Measurements from ENCODE around the gene ANO7.

Gene ANO7

GRCh38 chr2:241157841-241158545 is 30.5 kb upstream of the ANO7 start:
- Histone ChIP-seq H3K4me1 (ENCODE audit: control extremely low read depth in 1 of 4, control insufficient read depth in 4 of 4, insufficient read depth in 4 of 4, low read length in 3 of 4) (peaks cover 4 to 14% (median 9%) of the 10 kb centered on the region in 4 experiments), H3K4me3 (ENCODE audit: control insufficient read depth in 1 of 7, extremely low read depth in 1 of 7, insufficient read depth in 4 of 7, low read depth in 2 of 7, low read length in 6 of 7) (no peak overlapping the region), H3K27me3 (replicated peaks in 2 of 5; ENCODE audit: control insufficient read depth in 4 of 5, insufficient read depth in 5 of 5, low read length in 4 of 5) (no peaks in the 10 kb centered on the region), H3K9me3 (ENCODE audit: control extremely low read depth in 1 of 5, control insufficient read depth in 4 of 5, insufficient read depth in 2 of 5, low read depth in 1 of 5, low read length in 4 of 5) (no peaks in the 10 kb centered on the region), H3K27ac (ENCODE audit: insufficient read depth in 1 of 2, low read depth in 1 of 2, low read length in 2 of 2, poor library complexity in 1 of 2, severe bottlenecking in 2 of 2) (no peak overlapping the region), H3K36me3 (ENCODE audit: control insufficient read depth in 4 of 4, insufficient read depth in 4 of 4, low read length in 3 of 4) (peaks cover 11 to 54% (median 37%) of the 10 kb centered on the region in 4 experiments)
- ChIA-PET CTCF (interaction anchor here (0.5 to 1.3 kb wide), 2 partner anchors 22 to 80 kb away, joined by 3 read pairs; no protein-coding TSS in a partner anchor), POLR2A (no interaction called here)
- DNase-seq, result no peak
- WGBS (ENCODE audit: insufficient coverage), result 99% methylated on average over 7 of the region's 9 CpGs

- Histone ChIP-seq H3K27ac (ENCODE audit: insufficient read depth in 1 of 2, low read depth in 1 of 2, low read length in 2 of 2, poor library complexity in 1 of 2, severe bottlenecking in 2 of 2) (no peak overlapping the region), H3K9me3 (ENCODE audit: control extremely low read depth in 1 of 5, control insufficient read depth in 4 of 5, insufficient read depth in 2 of 5, low read depth in 1 of 5, low read length in 4 of 5) (no peaks in the 10 kb centered on the region), H3K27me3 (replicated peaks in 2 of 5; ENCODE audit: control insufficient read depth in 4 of 5, insufficient read depth in 5 of 5, low read length in 4 of 5) (no peaks in the 10 kb centered on the region), H3K4me3 (ENCODE audit: control insufficient read depth in 1 of 7, extremely low read depth in 1 of 7, insufficient read depth in 4 of 7, low read depth in 2 of 7, low read length in 6 of 7) (no peak overlapping the region), H3K36me3 (ENCODE audit: control insufficient read depth in 4 of 4, insufficient read depth in 4 of 4, low read length in 3 of 4) (peaks cover 11 to 55% (median 40%) of the 10 kb centered on the region in 4 experiments), H3K4me1 (ENCODE audit: control extremely low read depth in 1 of 4, control insufficient read depth in 4 of 4, insufficient read depth in 4 of 4, low read length in 3 of 4) (peaks cover 4 to 14% (median 9%) of the 10 kb centered on the region in 4 experiments)
- POLR2A ChIA-PET, result no interaction called here
- CTCF ChIA-PET, result no interaction called here
- no peak for DNase-seq
- 90% methylated on average over 8 of the region's 8 CpGs for WGBS (ENCODE audit: insufficient coverage)
These were observed 30.0 kb upstream of the ANO7 start for GRCh38 chr2:241158546-241158900.

GRCh38 chr2:241159116-241159515 is 29.4 kb upstream of the ANO7 start:
- Histone ChIP-seq H3K27me3 (replicated peaks in 2 of 5; ENCODE audit: control insufficient read depth in 4 of 5, insufficient read depth in 5 of 5, low read length in 4 of 5) (no peaks in the 10 kb centered on the region), H3K27ac (ENCODE audit: insufficient read depth in 1 of 2, low read depth in 1 of 2, low read length in 2 of 2, poor library complexity in 1 of 2, severe bottlenecking in 2 of 2) (no peak overlapping the region), H3K9me3 (ENCODE audit: control extremely low read depth in 1 of 5, control insufficient read depth in 4 of 5, insufficient read depth in 2 of 5, low read depth in 1 of 5, low read length in 4 of 5) (no peaks in the 10 kb centered on the region), H3K36me3 (ENCODE audit: control insufficient read depth in 4 of 4, insufficient read depth in 4 of 4, low read length in 3 of 4) (peaks cover 12 to 58% (median 45%) of the 10 kb centered on the region in 4 experiments), H3K4me3 (ENCODE audit: control insufficient read depth in 1 of 7, extremely low read depth in 1 of 7, insufficient read depth in 4 of 7, low read depth in 2 of 7, low read length in 6 of 7) (no peak overlapping the region), H3K4me1 (ENCODE audit: control extremely low read depth in 1 of 4, control insufficient read depth in 4 of 4, insufficient read depth in 4 of 4, low read length in 3 of 4) (peaks cover 4 to 14% (median 9%) of the 10 kb centered on the region in 4 experiments)
- POLR2A ChIA-PET, result no interaction called here
- 100% methylated on average over 4 of the region's 5 CpGs for WGBS (ENCODE audit: insufficient coverage)
- no peak for DNase-seq
- CTCF ChIA-PET, result no interaction called here

- POLR2A ChIA-PET, result no interaction called here
- Histone ChIP-seq H3K9me3 (ENCODE audit: control extremely low read depth in 1 of 5, control insufficient read depth in 4 of 5, insufficient read depth in 2 of 5, low read depth in 1 of 5, low read length in 4 of 5) (no peaks in the 10 kb centered on the region), H3K36me3 (ENCODE audit: control insufficient read depth in 4 of 4, insufficient read depth in 4 of 4, low read length in 3 of 4) (peaks cover 14 to 61% (median 46%) of the 10 kb centered on the region in 4 experiments), H3K27me3 (replicated peaks in 2 of 5; ENCODE audit: control insufficient read depth in 4 of 5, insufficient read depth in 5 of 5, low read length in 4 of 5) (no peaks in the 10 kb centered on the region), H3K4me1 (ENCODE audit: control extremely low read depth in 1 of 4, control insufficient read depth in 4 of 4, insufficient read depth in 4 of 4, low read length in 3 of 4) (peaks cover 4 to 14% (median 9%) of the 10 kb centered on the region in 4 experiments), H3K27ac (ENCODE audit: insufficient read depth in 1 of 2, low read depth in 1 of 2, low read length in 2 of 2, poor library complexity in 1 of 2, severe bottlenecking in 2 of 2) (no peak overlapping the region), H3K4me3 (ENCODE audit: control insufficient read depth in 1 of 7, extremely low read depth in 1 of 7, insufficient read depth in 4 of 7, low read depth in 2 of 7, low read length in 6 of 7) (no peak overlapping the region)
- DNase-seq, result no peak
- CTCF ChIA-PET, result no interaction called here
- 92% methylated on average over 7 of the region's 7 CpGs for WGBS (ENCODE audit: insufficient coverage)
These were observed 28.2 kb upstream of the ANO7 start for GRCh38 chr2:241160318-241160717.

- no peaks in the 10 kb centered on the region for H3K9me3 ChIP-seq (ENCODE audit: control extremely low read depth in 1 of 5, control insufficient read depth in 4 of 5, insufficient read depth in 2 of 5, low read depth in 1 of 5, low read length in 4 of 5)
- peaks cover 4 to 9% (median 8%) of the 10 kb centered on the region in 4 experiments for H3K4me1 ChIP-seq (ENCODE audit: control extremely low read depth in 1 of 4, control insufficient read depth in 4 of 4, insufficient read depth in 4 of 4, low read length in 3 of 4)
- 83% methylated on average over 9 of the region's 9 CpGs for WGBS (ENCODE audit: insufficient coverage)
- H3K27me3 ChIP-seq (replicated peaks in 2 of 5; ENCODE audit: control insufficient read depth in 4 of 5, insufficient read depth in 5 of 5, low read length in 4 of 5), result no peaks in the 10 kb centered on the region
- no peak overlapping the region for H3K4me3 ChIP-seq (ENCODE audit: control insufficient read depth in 1 of 7, extremely low read depth in 1 of 7, insufficient read depth in 4 of 7, low read depth in 2 of 7, low read length in 6 of 7)
- H3K36me3 ChIP-seq (ENCODE audit: control insufficient read depth in 4 of 4, insufficient read depth in 4 of 4, low read length in 3 of 4), result peaks cover 20 to 66% (median 54%) of the 10 kb centered on the region in 4 experiments
- no peak for DNase-seq
- ChIA-PET POLR2A (no interaction called here), CTCF (no interaction called here)
- no peak overlapping the region for H3K27ac ChIP-seq (ENCODE audit: insufficient read depth in 1 of 2, low read depth in 1 of 2, low read length in 2 of 2, poor library complexity in 1 of 2, severe bottlenecking in 2 of 2)
These were observed 26.7 kb upstream of the ANO7 start for GRCh38 chr2:241161646-241162281.

GRCh38 chr2:241163601-241164118 is 24.8 kb upstream of the ANO7 start:
- no peak for DNase-seq
- H3K36me3 ChIP-seq (ENCODE audit: control insufficient read depth in 4 of 4, insufficient read depth in 4 of 4, low read length in 3 of 4), result peaks cover 18 to 76% (median 57%) of the 10 kb centered on the region in 4 experiments
- CTCF ChIA-PET, result interaction anchor here (1.0 to 1.5 kb wide), 4 partner anchors 8 to 44 kb away, joined by 3 to 4 read pairs (median 3); partner anchors contain the start of gene PASK
- no peak overlapping the region for H3K27ac ChIP-seq (ENCODE audit: insufficient read depth in 1 of 2, low read depth in 1 of 2, low read length in 2 of 2, poor library complexity in 1 of 2, severe bottlenecking in 2 of 2)
- no peak overlapping the region for H3K4me3 ChIP-seq (ENCODE audit: control insufficient read depth in 1 of 7, extremely low read depth in 1 of 7, insufficient read depth in 4 of 7, low read depth in 2 of 7, low read length in 6 of 7)
- H3K27me3 ChIP-seq (replicated peaks in 2 of 5; ENCODE audit: control insufficient read depth in 4 of 5, insufficient read depth in 5 of 5, low read length in 4 of 5), result no peaks in the 10 kb centered on the region
- WGBS (ENCODE audit: insufficient coverage), result 100% methylated on average over 1 of the region's 3 CpGs
- H3K9me3 ChIP-seq (ENCODE audit: control extremely low read depth in 1 of 5, control insufficient read depth in 4 of 5, insufficient read depth in 2 of 5, low read depth in 1 of 5, low read length in 4 of 5), result no peaks in the 10 kb centered on the region
- POLR2A ChIA-PET, result no interaction called here
- H3K4me1 ChIP-seq (ENCODE audit: control extremely low read depth in 1 of 4, control insufficient read depth in 4 of 4, insufficient read depth in 4 of 4, low read length in 3 of 4), result no peaks in the 10 kb centered on the region

- 98% methylated on average over 12 of the region's 15 CpGs for WGBS (ENCODE audit: insufficient coverage)
- POLR2A ChIA-PET, result no interaction called here
These were observed 20.1 kb upstream of the ANO7 start for GRCh38 chr2:241168366-241168765.

More at GRCh38 chr2:241168366-241168765, 20.1 kb upstream of the ANO7 start:
- CTCF ChIA-PET, result interaction anchor here (1.3 kb wide), 1 partner anchor 317 kb away, joined by 3 read pairs; no protein-coding TSS in a partner anchor
- Histone ChIP-seq H3K9me3 (ENCODE audit: control extremely low read depth in 1 of 5, control insufficient read depth in 4 of 5, insufficient read depth in 2 of 5, low read depth in 1 of 5, low read length in 4 of 5) (peaks cover 2 to 20% (median 12%) of the 10 kb centered on the region in 5 experiments), H3K27me3 (replicated peaks in 2 of 5; ENCODE audit: control insufficient read depth in 4 of 5, insufficient read depth in 5 of 5, low read length in 4 of 5) (no peaks in the 10 kb centered on the region), H3K4me1 (ENCODE audit: control extremely low read depth in 1 of 4, control insufficient read depth in 4 of 4, insufficient read depth in 4 of 4, low read length in 3 of 4) (no peaks in the 10 kb centered on the region), H3K27ac (ENCODE audit: insufficient read depth in 1 of 2, low read depth in 1 of 2, low read length in 2 of 2, poor library complexity in 1 of 2, severe bottlenecking in 2 of 2) (no peak overlapping the region), H3K36me3 (ENCODE audit: control insufficient read depth in 4 of 4, insufficient read depth in 4 of 4, low read length in 3 of 4) (peaks cover 31 to 81% (median 59%) of the 10 kb centered on the region in 4 experiments), H3K4me3 (ENCODE audit: control insufficient read depth in 1 of 7, extremely low read depth in 1 of 7, insufficient read depth in 4 of 7, low read depth in 2 of 7, low read length in 6 of 7) (no peak overlapping the region)
- no peak for DNase-seq

Data from common myeloid progenitor, CD34-positive (primary cell).